GM18907 (cell line): ENCODE data around the gene NOM1.
A peak's percentile ranks its signal among the peaks of the same experiment; 100 is the strongest.

Experiments
- ATAC-seq: cut with Tn5 transposase; IDR thresholded peaks from one replicate; pipeline ENCODE4 v1.9.1; 2021; ENCODE audit warnings: mild to moderate bottlenecking, moderate library complexity; ENCODE audit not compliant: unreplicated experiment

Gene NOM1

GRCh38 chr7:157003756-157004520 lies 54.4 kb downstream of the NOM1 start:
- ATAC-seq, result no peak

- no peak for ATAC-seq
These were observed 55.3 kb downstream of the NOM1 start for GRCh38 chr7:157004521-157005455.

DNA sequence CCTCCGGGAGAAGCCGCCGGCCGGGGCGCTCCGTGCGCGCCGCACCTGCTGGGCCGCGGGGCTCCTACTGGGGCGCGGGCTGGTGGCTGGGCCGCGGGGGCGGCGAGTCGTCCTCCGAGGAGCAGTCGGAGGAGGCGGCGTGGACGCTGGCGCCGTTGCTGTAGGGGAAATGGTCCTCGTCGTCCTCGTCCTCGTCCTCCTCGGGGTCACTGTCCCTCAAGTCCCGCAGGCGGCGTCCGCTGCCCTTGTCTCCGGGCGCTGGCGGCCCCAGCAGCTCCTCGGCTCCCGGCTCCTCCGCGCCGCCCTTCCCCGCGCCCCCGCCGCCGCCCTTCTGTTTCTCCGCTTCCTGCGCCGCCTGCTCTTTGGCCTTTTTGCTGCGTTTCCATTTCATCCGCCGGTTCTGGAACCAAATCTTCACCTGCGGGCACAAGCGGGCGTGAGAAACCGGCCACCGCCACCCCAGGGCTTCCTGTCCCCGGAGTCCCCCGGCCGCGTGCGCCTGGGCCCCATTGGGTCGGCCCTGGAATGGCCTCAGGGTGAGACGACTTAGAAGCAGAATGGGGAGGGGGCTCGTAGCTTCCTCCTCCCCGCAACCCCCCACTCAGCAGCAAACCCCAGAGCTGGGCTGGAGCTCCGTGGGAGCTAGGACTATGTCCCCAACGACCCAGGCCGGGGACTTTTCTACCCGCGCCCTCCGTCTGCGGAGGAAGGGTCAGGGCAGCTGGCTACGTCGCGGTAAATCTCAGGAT lies 56.1 kb downstream of the NOM1 start:
- ATAC-seq, result no peak

GRCh38 chr7:157006205-157006747 lies 56.8 kb downstream of the NOM1 start:
- no peak for ATAC-seq

DNA sequence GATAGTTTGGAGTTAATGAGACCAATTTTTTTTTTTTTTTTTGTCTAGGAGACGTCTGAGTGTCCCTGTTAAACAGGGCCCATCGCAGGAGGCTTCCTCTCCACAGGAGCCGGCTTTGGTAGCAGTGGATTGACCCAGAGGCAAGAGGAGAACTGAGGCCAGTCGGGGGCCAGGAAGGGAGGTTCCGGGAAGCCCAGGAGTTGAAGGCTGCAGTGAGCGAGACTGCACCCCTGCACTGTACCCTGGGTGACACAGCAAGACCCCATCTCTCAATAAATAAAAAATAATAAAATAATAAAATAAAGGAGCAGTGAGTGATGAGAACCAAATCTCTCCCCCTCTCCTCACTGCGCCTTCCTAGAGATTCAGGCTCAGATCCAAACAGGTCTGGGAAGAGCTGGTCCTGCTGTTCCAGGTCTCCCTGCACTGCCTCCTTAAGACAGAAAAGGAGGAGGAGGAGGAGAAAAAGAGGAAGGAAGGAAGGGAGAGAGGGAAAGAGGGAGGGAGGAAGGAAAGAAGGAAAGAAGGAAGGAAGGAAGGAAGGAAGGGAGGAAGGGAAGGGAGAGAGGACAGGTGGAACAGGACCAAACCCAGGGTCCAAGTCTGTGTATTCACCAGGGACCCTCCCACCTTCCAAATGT lies 57.4 kb downstream of the NOM1 start:
- ATAC-seq, result no peak

- ATAC-seq, result no peak
These were observed 58.1 kb downstream of the NOM1 start for GRCh38 chr7:157007470-157008066.

DNA sequence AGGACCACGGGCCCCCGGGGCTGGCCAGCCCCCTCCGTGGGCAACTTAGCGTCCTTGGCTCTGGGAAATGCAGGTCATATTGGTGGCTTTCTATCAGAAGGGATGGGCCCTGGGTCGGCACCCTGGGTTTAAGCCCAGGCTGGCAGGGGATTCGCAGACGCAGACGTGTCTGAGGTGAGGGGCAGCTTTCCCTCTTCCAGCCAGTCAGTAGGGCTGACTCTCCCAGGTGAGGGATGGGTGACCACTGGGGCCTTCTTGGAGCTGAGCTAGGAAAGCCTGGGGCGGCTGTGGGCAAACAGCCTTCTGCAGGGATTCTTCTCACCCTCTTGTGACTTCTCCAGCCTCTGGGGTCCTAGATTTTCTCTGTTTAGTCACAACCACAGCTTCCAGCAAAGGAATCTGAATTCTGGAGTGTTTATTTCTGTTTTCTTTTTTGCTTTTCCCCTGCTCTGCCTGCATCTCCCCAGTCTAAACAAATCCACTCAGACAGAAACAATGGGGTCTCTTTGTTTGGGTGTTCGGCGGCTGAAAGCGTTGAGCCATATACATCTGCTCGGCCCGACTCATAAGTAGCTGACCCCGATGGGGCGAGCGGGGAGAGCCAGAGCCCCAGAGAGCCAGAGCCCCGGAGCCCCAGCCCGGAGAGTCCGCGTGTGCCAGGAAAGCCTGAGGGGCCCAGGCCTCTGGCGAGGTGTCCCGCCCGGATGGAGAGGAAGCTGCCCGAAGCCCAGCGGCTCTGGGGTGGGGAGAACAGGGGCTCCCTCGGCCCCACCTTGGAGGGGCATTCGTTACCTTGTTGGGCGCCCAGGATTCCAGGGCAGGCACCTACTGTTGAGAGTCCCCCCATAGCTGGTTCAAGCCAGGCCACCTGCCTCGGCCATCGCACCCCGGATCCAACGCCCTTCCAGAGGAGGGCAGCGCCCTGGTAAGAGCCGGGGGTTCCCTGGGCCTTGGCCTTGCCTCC lies 59.0 kb downstream of the NOM1 start:
- peak; percentile 3 for ATAC-seq

GRCh38 chr7:157009170-157009777 lies 59.8 kb downstream of the NOM1 start:
- peak; percentile 46 for ATAC-seq

DNA sequence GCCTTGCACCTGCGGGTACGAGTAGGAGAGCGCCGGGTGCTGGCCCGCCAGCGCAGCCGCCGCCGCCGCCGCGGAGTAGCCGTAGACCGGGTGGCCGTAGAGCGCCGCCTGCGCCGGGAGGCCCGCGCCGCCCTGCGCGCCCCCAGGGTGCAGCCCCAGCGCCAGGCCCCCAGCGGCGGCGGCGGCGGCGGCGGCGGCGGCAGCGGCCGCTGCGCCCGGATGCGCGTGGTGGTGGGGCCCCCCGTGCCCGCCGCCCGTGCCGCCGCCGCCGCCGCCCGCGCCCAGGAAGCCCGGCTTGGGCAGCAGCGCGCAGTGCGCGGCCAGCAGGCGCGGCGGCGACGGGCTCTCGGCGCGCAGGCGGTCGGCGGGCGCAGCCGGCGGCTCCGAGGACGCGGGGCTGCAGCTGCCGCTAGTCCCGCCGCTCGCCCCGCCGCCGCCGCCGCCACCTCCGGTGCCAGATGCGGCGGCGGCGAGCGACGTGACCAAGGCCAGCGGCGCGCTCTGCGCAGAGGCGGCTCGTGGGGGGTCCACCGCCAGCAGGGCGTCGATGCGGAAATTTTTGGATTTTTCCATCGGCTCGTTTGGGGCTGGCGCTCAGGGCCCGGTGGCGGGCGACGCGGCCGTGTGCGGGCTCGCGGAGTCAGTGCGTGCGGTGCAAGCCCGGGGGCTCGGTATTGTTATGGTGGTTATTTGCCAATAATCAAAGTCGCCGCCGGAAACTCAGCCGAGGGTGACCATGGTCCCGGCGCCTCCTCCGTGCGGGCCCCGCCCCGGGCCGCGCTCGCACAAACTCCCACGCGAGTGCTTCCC lies 60.5 kb downstream of the NOM1 start:
- ATAC-seq, result peak; percentile 36

- ATAC-seq, result peak; percentile 73
These were observed 61.2 kb downstream of the NOM1 start, which contains the start of gene MNX1 for GRCh38 chr7:157010588-157011332. TSS of gene MNX1 (minus strand) at chr7:157010663. CDS start at chr7:157010350, 313 bp downstream.

DNA sequence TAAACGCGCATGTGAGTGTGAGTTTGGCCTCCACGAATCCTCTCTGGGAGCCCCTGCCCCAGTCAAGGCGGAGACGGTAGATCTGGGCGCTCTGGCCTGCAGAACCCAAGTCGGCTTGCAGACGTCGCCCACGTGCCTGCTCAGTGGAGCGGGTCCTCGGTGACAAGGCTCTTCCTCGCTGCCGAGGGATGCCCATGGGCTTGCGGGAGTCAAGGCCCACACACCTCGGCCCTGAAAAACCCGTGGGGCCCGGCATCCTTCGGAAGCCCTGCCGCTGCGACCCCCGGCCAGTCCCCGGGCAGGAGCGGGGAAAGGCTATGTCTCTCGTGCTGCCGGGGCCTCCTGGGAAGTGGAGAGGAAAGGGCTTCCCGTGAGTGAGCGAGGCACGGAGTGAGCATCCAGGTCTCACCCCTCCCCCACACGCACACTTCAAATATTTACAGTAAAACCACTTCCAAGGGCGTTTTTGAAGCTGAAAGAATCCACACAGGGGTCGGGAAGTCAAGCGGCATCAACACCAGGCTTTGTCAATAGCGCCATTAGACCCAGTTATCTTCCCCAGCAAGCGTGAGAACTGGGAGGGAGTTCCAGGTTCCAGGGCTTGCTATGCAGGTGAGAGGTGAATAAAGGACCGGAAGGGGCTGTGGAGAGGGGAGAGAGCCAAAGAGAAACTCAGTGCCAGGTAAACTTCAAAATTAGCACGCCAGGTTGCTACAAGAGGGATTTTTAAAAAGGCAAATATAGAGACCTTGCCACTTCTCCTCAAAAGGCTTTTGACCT lies 62.0 kb downstream of the NOM1 start:
- ATAC-seq, result no peak

DNA sequence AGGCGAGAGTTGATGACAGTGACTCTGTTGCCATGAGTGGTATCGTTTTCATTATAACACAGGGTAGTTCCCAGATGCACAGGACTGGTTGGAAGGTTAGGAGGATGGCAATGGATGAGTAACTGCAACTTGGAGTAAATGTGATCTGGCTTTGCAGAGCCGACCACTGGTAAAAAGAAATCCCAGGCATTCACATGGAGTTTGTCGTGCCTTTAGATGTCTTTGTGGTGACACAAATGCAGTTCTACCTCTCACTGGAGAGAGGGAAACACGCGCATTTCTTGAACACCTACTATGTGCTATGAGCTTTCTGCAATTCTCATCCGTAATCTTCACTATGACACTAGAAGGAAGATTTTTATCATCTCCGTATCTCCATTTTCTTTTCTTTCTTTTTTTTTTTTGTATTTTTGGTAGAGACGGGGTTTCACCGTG lies 62.6 kb downstream of the NOM1 start:
- no peak for ATAC-seq

DNA sequence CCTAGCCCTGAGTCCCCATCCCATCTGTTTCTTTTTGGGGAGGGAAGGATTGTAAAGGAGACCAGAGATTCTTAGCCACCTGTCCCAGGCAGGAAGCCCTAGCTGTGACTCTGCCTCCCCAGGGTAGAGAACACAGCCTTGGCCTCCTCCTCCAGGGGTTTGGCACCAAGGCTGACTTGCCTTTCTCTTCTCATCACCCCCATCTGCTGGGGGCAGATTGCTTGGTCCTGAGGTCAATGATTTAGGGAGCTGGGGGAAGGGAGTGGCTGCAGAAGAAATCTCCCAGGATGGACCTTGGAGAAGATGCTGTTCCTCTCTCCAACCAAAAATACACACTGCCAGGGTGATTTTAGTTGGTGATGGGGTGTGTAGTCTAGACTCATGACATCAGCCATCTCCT lies 63.6 kb downstream of the NOM1 start:
- ATAC-seq, result no peak

GRCh38 chr7:157013602-157014549 lies 64.4 kb downstream of the NOM1 start:
- no peak for ATAC-seq
